Endothelial cell of umbilical vein (primary cell): ENCODE measurements around the gene FMNL3.

Experiments
- JUN ChIP-seq: IDR thresholded peaks from 2 replicates; pipeline ENCODE4 v1.6.1; 2011; ENCODE audit warnings: borderline replicate concordance, low read depth; ENCODE audit not compliant: insufficient read length, insufficient read depth
- POLR2A ChIP-seq: IDR thresholded peaks from 2 replicates; pipeline ENCODE4 v1.6.1; 2012; ENCODE audit warnings: low read depth, mild to moderate bottlenecking, control low read depth, low read length

GRCh38 chr12:49750027-49750995, 43.1 kb upstream of the FMNL3 start:
- TF ChIP-seq JUN (no peak), POLR2A (no peak)
